Measurements from ENCODE around the gene DHX38.

DHX38 gene

GRCh38 chr16:72120026-72120425 is 26.4 kb downstream of the DHX38 start:
- no peak for DNase-seq (ENCODE audit: low spot score)

DNA sequence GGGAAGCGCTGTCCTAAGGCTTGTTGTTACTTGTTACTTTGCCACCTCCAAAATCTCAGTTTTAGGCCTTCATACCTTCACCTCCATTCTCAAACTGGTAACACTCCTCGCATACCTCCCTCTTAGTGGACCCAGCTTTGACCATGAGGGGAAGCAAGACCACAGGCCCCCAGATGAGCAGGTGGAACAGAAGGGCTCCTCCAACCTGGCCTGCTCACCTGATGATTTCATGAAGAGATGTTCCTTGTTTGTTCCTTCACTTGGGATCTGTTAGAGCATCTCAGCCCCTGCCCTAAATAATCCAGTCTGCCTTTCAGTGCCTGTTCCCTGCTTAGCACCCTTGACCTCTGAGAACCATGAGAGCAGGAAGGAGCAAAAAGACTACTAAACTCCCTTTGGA is 28.7 kb downstream of the DHX38 start:
- no peak for DNase-seq (ENCODE audit: low spot score)

GRCh38 chr16:72122916-72123315 is 29.3 kb downstream of the DHX38 start:
- DNase-seq (ENCODE audit: low spot score): no peak

DNA sequence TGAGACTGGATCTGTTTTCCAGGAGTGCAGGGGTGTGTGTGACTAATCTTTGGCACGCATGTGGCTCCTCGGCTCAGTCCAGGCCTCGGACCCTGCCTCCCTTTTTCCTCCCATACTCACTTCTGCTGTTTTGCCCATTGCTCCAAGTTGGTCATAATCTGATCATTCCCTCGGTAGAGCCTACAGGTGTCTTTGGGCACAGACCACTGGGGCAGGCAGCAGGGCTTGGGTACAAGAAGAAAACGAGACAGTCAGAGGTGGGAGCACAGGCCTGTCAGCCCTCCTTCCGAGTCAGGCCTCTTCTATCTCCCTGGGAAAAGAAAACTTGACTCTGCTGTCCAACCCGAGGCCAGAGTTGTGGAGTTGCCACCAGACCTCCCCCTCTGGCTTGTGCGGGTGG is 29.8 kb downstream of the DHX38 start:
- DNase-seq (ENCODE audit: low spot score): no peak

DNA sequence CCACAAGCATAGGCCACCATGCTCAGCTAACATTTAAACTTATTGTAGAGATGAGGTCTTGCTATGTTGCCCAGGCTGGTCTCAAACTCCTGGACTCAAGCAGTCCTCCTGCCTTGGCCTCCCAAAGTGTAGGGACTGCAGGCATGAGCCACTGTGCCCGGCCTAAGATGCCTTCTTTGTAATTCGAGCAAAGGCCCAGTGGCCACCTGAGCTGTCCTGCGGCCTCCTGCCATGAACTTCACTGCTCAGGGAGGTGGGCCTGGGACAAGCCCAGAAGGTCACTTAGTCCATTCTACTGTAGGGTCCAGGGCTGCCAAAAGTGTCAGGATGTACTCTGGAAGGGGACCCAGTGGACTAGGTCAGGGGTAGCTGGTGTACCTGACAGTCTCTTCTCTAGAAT is 30.5 kb downstream of the DHX38 start:
- DNase-seq (ENCODE audit: low spot score): no peak

- peak; percentile 87 for DNase-seq (ENCODE audit: low spot score)
Measured at GRCh38 chr16:72124761-72125634, 31.4 kb downstream of the DHX38 start.

- DNase-seq (ENCODE audit: low spot score): no peak
Measured at GRCh38 chr16:72125635-72126428, 32.2 kb downstream of the DHX38 start.

- DNase-seq (ENCODE audit: low spot score): no peak
Measured at GRCh38 chr16:72126429-72126765, 32.8 kb downstream of the DHX38 start.

DNA sequence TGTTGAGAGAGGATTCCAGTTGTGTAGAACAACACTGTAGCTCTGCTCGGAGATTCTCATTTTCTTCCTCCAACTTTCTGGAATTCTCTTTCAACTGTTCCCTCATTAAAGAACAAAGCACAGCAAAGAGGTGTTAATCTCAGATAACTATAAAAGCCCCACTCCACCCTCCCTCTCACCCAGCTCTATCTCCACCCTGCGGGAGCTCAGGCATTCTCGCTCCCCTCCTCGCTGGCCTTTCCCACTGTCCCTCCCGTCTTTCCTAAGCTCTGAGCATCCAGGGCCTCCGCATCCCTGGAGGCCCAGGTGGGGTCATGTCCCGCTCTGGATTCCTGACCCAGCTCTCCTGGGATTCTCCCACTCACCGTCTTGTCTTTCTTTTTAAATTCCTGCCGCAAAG is 35.1 kb downstream of the DHX38 start:
- DNase-seq (ENCODE audit: low spot score): no peak

- DNase-seq (ENCODE audit: low spot score): peak; percentile 58
Measured at GRCh38 chr16:72129976-72130656, 36.5 kb downstream of the DHX38 start.

DNA sequence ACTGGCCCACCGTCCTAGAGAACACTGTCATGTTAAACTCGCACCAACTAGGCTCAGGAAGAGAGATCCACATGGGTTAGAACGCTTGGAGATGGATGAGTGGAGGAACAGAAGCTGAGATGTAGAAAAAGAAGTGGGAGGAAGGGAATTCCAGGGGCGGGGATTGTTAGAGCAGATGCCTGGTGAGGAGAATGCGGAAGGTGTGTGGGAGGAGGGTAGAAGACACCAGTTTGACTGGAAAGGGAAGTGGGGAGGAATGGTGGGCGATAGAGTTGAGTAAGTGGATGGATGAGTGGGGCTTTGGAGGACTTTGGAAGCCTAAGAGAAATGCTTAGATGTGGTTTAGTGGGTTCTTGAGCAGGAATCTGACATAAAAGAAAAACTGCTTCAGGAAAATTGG is 37.4 kb downstream of the DHX38 start:
- no peak for DNase-seq (ENCODE audit: low spot score)

GRCh38 chr16:72132726-72133125 is 39.1 kb downstream of the DHX38 start:
- no peak for DNase-seq (ENCODE audit: low spot score)

- no peak for DNase-seq (ENCODE audit: low spot score)
Measured at GRCh38 chr16:72134507-72134906, 40.9 kb downstream of the DHX38 start.

DNA sequence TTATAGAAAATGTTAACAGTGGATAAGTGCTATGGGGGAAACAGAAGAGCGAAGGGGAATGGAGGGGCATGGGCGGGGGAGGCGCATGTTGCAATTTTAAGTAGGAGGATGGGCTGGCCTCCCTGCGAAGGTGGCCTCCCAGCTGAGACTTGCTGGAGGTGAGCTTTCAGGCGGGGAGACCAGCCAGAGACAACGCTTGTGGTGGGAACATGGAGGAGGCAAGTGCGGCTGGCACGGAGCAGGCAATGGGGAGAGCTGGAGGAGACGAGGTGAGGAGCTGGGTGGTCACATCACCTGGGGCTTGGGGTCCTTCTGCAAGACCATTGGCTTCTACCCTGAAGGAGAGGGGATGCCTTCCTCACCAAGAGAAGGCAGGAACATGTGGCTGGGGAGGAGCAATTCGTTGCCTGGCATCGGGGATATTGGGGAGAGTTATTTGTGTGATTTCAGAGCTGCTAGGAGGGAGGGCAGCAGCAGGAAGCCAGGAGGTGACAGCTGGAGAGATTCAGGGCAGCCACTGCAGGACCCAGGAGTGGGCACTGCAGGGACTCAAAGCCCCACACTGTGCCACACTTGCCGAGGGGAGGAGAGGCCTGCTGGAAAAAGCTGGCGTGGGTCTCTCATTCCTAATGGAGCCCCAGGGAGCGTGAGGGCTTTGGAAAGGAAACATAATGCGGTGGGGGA is 43.9 kb downstream of the DHX38 start:
- DNase-seq (ENCODE audit: low spot score): no peak

DNA sequence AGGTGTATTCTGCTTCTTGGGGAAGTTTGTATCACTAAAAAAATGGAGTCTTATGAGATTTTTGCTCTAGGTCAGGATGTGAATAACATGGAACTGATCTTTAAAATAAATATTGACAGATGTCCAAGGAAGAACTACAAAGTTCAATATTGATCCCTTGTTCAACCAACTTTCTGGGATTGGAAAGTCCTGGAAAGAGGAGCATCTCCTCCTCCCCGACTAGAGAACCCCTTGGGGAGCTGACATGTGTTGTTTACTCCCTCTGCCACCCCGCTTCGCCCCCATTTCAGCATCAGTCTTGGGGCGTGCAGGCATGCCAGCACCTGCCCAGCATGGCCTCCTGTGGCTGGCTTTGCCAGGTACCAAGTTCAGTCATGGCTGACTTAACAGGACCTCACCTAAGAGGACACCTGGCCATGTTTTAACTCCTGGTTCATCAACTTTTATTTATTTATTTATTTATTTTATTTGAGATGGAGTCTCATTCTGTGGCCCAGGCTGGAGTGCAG is 44.5 kb downstream of the DHX38 start:
- DNase-seq (ENCODE audit: low spot score): no peak

DNA sequence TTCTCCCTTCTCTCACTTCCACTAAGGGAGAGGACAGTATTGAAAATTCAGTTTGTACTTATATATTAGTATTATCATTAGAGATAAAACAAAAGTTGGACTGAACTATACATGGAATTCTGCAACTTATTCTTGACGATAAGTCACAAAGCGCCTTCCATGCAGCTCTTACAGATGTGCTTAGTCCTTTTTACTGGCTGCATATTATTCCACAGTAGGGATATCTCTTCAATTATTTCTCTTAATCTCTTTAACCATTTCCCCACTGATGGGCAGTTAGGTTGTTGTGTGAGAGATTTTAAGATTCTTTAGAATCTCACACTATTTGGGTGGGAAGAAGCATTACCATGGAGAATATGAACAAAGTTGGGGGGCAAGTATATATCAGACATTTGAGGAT is 46.3 kb downstream of the DHX38 start:
- no peak for DNase-seq (ENCODE audit: low spot score)

DNA sequence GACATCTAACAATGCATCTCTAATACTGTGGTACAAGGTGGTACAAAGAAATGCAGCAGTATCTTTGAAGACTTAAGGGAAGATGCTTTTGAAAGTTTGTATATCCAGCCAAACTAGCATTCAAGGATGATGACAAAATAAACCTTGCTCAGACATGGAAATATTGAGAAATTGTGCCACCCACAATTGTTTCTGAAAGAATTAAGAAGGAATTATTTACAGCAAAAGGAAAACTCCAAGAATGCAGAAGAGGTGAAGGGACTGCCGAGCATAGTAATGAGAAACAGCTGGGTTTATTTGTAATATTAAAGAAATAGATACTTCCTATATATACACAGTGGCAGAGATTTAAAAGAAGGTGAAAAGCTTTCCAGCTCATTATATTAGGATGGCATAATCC is 48.8 kb downstream of the DHX38 start:
- no peak for DNase-seq (ENCODE audit: low spot score)

DNA sequence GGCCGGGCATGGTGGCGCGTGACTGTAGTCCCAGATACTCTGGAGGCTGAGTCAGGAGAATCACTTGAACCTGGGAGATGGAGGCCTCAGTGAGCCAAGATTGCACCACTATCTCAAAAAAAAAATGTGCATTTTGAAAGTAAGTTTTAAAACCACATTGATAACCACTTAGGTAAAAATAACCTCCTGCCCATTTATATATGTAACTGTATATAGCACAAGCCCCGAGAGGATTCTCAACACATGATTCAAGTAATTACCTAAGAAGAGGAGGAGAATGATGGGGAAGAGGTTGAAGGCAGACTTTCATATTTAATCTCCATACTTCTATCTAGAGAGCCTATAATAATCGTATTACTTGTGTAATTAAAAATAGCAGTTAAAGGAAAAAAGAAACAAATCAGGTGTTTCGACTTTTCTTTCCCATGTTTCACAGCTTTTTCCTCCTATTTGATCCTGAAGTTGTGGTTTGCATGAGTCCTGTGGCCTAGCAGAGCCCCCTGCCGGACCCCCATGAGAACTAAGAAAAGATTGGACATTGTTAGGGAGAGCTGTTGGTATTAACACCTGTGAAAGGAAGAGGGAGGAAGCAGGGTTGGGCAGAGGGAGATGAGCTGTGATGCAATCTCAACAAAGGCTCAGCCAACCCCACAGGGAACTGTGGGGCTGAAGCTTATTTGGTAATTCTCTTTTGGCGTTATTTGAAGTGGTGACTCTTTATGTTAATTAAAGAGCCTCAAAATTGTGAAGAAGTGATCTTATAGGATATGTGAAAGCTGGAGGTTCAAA is 56.2 kb downstream of the DHX38 start:
- DNase-seq (ENCODE audit: low spot score): no peak

GRCh38 chr16:72159386-72159785 is 65.7 kb downstream of the DHX38 start:
- DNase-seq (ENCODE audit: low spot score): no peak

- no peak for DNase-seq (ENCODE audit: low spot score)
Measured at GRCh38 chr16:72159801-72160200, 66.2 kb downstream of the DHX38 start.
